ENCODE results near the gene CENPB.

- peak; percentile 6 for TF ChIP-seq POLR2A (IDR thresholded peaks at IDR 0.05; ENCODE audit: low read length)
- no peak for TF ChIP-seq GATA1 (IDR thresholded peaks at IDR 0.05; ENCODE audit: low read depth, low read length)
Observed at GRCh38 chr20:3783511-3784195, 2.9 kb downstream of the CENPB start.

All from erythroblast (primary cell).